Measurements from ENCODE around the gene XPO6.

Gene XPO6

DNA sequence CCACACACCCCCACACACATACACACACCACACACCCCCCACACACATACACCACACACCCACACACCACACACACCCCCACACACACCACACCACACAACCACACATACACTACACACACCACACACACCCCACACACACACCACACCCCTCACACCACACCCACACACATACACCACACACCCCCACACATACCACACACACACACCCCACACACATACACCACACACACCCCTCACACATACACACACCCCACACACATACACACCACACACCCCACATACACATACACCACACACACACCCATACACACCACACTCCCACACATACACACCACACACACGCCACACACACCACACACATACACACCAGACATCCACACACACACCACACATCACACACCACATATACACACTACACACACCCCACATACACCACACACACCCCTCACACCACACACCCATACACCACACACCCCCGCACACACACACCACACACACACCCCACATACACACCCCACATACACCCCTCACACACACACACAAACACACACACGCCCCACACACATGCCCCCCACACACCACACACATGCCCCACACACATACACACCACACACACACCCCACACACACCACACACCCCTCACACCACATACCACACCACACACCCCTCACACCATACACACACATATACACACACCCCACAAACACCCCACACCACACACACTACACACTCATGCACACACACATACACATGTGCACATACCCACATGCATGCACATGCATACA lies 122.4 kb downstream of the XPO6 start (continued):
- TF ChIP-seq, protein P1, sequence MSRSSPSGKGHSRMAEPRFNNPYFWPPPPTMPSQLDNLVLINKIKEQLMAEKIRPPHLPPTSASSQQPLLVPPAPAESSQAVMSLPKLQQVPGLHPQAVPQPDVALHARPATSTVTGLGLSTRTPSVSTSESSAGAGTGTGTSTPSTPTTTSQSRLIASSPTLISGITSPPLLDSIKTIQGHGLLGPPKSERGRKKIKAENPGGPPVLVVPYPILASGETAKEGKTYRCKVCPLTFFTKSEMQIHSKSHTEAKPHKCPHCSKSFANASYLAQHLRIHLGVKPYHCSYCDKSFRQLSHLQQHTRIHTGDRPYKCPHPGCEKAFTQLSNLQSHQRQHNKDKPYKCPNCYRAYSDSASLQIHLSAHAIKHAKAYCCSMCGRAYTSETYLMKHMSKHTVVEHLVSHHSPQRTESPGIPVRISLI (tag by site-specific recombination; IDR thresholded peaks at IDR 0.05) = no peak
- no peak for TF ChIP-seq ZNF561 (tag by site-specific recombination; IDR thresholded peaks at IDR 0.05; ENCODE audit: borderline replicate concordance)
- no peak for TF ChIP-seq ZNF26 (tag by site-specific recombination; IDR thresholded peaks at IDR 0.05)
- TF ChIP-seq ZNF629 (tag by site-specific recombination; IDR thresholded peaks at IDR 0.05) = no peak
- no peak for TF ChIP-seq ZNF830 (tag by site-specific recombination; IDR thresholded peaks at IDR 0.05; ENCODE audit: low read depth)
- no peak for TF ChIP-seq ZNF10 (tag by site-specific recombination; IDR thresholded peaks at IDR 0.05)
- TF ChIP-seq ZSCAN23 (tag by site-specific recombination; IDR thresholded peaks at IDR 0.05) = no peak
- peak; percentile 85 for TF ChIP-seq KLF9 (tag by site-specific recombination; IDR thresholded peaks at IDR 0.05; ENCODE audit: low read depth)
- TF ChIP-seq ZNF423 (tag by site-specific recombination; IDR thresholded peaks at IDR 0.05) = no peak
- TF ChIP-seq, protein P2, sequence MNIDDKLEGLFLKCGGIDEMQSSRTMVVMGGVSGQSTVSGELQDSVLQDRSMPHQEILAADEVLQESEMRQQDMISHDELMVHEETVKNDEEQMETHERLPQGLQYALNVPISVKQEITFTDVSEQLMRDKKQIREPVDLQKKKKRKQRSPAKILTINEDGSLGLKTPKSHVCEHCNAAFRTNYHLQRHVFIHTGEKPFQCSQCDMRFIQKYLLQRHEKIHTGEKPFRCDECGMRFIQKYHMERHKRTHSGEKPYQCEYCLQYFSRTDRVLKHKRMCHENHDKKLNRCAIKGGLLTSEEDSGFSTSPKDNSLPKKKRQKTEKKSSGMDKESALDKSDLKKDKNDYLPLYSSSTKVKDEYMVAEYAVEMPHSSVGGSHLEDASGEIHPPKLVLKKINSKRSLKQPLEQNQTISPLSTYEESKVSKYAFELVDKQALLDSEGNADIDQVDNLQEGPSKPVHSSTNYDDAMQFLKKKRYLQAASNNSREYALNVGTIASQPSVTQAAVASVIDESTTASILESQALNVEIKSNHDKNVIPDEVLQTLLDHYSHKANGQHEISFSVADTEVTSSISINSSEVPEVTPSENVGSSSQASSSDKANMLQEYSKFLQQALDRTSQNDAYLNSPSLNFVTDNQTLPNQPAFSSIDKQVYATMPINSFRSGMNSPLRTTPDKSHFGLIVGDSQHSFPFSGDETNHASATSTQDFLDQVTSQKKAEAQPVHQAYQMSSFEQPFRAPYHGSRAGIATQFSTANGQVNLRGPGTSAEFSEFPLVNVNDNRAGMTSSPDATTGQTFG (tag by site-specific recombination; IDR thresholded peaks at IDR 0.05; ENCODE audit: borderline replicate concordance) = peak; percentile 30; the same call in 1 of the 2 replicates
- TF ChIP-seq, protein P3, sequence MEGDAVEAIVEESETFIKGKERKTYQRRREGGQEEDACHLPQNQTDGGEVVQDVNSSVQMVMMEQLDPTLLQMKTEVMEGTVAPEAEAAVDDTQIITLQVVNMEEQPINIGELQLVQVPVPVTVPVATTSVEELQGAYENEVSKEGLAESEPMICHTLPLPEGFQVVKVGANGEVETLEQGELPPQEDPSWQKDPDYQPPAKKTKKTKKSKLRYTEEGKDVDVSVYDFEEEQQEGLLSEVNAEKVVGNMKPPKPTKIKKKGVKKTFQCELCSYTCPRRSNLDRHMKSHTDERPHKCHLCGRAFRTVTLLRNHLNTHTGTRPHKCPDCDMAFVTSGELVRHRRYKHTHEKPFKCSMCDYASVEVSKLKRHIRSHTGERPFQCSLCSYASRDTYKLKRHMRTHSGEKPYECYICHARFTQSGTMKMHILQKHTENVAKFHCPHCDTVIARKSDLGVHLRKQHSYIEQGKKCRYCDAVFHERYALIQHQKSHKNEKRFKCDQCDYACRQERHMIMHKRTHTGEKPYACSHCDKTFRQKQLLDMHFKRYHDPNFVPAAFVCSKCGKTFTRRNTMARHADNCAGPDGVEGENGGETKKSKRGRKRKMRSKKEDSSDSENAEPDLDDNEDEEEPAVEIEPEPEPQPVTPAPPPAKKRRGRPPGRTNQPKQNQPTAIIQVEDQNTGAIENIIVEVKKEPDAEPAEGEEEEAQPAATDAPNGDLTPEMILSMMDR (tag by site-specific recombination; IDR thresholded peaks at IDR 0.05) = no peak
- 0 out of 2 replicates have a peak, but pooled peaks have one; percentile 29 for TF ChIP-seq ZNF514 (tag by site-specific recombination; IDR thresholded peaks at IDR 0.05)
- peak; percentile 44 for TF ChIP-seq PATZ1 (tag by site-specific recombination; IDR thresholded peaks at IDR 0.05)
- TF ChIP-seq ZNF501 (tag by site-specific recombination; IDR thresholded peaks at IDR 0.05) = no peak
- 0 out of 2 replicates have a peak, but pooled peaks have one; percentile 27 for TF ChIP-seq ZNF473 (tag by site-specific recombination; IDR thresholded peaks at IDR 0.05)
- TF ChIP-seq ZNF530 (tag by site-specific recombination; IDR thresholded peaks at IDR 0.05; ENCODE audit: low read depth) = 0 out of 2 replicates have a peak, but pooled peaks have one; percentile 14
- TF ChIP-seq, protein P4, sequence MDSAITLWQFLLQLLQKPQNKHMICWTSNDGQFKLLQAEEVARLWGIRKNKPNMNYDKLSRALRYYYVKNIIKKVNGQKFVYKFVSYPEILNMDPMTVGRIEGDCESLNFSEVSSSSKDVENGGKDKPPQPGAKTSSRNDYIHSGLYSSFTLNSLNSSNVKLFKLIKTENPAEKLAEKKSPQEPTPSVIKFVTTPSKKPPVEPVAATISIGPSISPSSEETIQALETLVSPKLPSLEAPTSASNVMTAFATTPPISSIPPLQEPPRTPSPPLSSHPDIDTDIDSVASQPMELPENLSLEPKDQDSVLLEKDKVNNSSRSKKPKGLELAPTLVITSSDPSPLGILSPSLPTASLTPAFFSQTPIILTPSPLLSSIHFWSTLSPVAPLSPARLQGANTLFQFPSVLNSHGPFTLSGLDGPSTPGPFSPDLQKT (IDR thresholded peaks at IDR 0.05; ENCODE audit: borderline replicate concordance, low read depth, low read length) = no peak
- TF ChIP-seq ZNF426 (tag by site-specific recombination; IDR thresholded peaks at IDR 0.05) = no peak
- no peak for TF ChIP-seq FEZF1 (tag by site-specific recombination; IDR thresholded peaks at IDR 0.05)
- TF ChIP-seq ZNF544 (tag by site-specific recombination; IDR thresholded peaks at IDR 0.05) = peak; percentile 36; the same call in 1 of the 2 replicates
- no peak for TF ChIP-seq ZNF747 (tag by site-specific recombination; IDR thresholded peaks at IDR 0.05)
- TF ChIP-seq ZNF664 (tag by site-specific recombination; IDR thresholded peaks at IDR 0.05) = no peak
- TF ChIP-seq, protein P5, sequence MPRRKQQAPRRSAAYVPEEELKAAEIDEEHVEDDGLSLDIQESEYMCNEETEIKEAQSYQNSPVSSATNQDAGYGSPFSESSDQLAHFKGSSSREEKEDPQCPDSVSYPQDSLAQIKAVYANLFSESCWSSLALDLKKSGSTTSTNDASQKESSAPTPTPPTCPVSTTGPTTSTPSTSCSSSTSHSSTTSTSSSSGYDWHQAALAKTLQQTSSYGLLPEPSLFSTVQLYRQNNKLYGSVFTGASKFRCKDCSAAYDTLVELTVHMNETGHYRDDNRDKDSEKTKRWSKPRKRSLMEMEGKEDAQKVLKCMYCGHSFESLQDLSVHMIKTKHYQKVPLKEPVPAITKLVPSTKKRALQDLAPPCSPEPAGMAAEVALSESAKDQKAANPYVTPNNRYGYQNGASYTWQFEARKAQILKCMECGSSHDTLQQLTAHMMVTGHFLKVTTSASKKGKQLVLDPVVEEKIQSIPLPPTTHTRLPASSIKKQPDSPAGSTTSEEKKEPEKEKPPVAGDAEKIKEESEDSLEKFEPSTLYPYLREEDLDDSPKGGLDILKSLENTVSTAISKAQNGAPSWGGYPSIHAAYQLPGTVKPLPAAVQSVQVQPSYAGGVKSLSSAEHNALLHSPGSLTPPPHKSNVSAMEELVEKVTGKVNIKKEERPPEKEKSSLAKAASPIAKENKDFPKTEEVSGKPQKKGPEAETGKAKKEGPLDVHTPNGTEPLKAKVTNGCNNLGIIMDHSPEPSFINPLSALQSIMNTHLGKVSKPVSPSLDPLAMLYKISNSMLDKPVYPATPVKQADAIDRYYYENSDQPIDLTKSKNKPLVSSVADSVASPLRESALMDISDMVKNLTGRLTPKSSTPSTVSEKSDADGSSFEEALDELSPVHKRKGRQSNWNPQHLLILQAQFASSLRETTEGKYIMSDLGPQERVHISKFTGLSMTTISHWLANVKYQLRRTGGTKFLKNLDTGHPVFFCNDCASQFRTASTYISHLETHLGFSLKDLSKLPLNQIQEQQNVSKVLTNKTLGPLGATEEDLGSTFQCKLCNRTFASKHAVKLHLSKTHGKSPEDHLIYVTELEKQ (tag by site-specific recombination; IDR thresholded peaks at IDR 0.05; ENCODE audit: borderline replicate concordance) = no peak
- no peak for TF ChIP-seq ZNF416 (tag by site-specific recombination; IDR thresholded peaks at IDR 0.05)
- TF ChIP-seq ZNF335 (tag by site-specific recombination; conservative IDR thresholded peaks at IDR 0.05) = no peak

Measured in HEK293 (cell line).